ENCODE measurements around the gene NOL4L.

Gene NOL4L

DNA sequence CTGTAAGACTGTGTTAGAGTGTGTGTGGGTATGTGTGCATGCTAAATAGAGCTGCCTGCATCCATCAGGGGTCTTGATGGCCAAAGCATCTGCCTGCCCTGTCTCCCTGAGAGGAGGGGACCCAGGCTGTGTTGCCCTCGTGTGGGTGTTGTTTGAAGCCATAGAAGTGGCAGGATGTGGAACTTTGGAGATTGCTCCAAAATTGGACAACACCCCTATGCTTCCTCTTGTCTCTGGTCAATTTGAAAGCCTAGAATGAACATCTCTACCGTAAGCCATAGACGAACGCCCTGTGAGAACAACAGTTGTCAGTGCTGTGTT is 144.4 kb downstream of the NOL4L start:
- DNase-seq, result no peak

DNA sequence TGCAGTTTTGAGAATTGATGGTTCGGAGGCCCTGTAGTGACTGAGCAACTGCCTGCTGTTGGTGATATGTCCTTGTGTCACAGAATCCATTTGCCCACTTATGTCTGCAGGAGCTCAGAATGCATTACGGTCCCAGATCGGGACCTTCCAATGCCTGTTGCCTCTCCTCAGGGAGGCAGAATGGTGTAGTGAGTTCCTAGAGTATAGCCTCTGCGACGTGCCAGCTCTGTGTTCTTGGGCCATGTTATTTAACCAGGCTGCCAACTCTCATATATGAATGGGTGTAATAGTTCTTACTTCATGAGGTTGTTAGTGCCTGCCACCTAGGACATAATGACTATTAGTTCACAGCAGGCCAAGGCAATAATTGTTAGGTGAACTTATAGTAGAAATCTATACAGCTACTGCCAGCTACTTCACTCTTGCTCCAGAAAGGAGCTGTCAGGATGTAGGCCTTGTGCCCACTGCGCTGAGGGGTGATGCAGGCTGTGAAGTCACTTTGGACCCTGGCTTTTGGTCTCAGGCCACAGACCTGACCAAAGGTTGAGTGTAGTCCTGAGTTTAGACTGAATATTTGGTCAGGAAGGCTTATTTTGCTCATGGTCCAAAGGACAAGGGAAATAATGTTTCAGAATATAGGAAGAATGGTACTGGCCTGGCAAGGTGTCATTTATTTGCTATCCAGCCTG is 144.9 kb downstream of the NOL4L start:
- no peak for DNase-seq

DNA sequence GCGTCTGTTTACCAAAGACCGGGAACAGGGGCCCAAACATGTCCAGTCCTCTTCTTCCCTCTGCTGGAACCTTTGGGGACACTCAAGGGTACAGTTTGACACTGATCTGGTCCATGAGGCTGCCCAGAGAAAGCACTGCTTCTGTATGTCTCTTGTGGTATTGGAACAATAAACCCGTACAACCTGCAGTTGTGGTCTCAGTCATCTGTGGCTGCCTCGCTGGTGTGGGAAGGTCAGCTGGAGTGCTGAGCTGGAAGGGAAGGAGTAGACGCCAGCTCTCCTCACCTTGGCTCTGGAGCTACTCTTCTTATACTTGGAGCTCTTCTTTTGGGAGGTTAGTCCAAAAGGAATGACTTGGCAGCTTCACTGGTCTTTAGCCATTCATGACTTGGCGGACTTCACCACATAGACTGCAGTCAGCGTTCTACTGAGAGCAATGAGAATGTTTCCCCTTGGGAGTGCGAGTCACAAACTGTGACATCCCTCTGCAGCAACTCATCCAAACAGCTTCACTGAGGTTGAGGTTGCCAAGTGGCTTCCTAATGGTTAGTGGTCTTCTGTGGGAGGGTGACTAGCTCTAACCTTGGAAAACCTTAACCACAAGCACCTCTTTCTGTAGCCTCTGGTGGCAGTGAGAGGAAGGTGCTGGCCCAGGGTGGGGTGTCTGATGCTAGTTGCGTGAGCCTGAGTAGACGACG is 145.9 kb downstream of the NOL4L start:
- no peak for DNase-seq

DNA sequence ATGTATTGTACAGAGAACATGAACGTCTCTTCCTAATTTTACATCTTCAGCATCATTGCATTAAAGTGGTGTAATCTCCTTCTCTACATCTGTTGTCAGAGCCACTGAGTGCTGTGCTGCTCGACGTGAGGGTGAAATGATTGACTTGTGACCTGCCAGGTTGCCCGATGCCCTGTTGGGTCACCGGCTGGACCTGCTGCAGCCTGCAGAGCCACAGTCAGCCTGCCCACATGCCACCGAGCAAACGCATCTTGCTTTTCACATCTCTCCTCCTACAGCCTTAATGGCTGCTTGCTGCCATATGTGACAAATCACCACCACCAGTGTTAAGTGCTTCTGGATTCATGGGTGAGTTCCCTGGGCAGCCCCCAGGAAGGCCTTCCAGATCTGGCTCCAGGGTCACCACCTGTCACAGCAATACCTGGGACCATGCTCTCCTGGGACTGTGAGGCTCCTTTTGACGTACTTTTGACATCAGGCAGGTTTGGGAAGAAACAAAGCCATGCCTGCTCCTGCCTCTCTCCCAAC is 146.7 kb downstream of the NOL4L start:
- DNase-seq, result no peak

DNA sequence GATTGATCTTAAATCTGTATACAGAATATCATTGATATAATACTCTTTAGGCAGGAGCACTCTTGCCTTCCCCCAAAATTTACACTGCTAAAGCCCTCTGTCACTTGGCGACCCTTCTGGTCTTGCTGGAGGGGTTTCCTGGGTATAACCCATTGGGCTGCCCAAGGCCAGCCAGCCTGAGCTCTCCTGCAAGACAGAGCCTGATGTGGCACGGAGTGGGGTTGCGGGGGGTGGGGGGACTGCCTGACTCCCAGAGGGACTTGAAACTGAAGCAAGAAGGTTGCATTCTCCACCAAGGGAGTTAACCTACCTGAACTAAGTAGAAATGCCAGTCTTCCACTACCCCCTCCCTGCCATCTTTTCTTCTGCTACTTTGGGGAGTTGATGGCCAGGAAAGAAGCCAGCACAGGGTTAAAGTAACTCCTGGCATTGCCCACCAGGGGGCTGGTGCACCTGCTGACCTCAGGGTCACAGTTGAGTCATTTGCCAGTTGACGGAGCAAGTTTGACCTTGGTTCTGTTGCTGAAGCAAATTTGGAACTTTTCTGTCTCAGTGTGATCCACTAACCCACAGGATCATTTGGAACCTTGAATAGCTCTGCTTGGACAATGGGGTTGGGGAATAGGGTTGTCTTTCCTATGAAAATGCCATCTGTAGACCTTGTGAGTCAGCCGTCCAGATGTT is 147.6 kb downstream of the NOL4L start:
- DNase-seq, result no peak

DNA sequence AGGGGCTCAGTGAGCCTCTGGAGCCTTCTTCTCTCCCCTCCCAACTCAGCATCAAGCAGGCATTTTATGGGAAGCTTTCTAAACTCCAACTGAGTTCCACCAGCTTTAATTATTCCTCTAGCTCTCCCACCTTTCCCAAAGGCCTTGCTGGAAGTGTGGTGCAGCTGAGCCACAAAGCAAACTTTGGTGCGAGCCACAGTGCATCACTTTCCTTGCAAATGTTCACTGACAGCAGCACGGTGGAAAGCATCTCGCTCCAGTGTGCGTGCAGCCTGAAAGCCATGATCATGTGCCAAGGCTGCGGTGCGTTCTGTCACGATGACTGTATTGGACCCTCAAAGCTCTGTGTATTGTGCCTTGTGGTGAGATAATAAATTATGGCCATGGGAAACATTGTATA is 148.2 kb downstream of the NOL4L start:
- DNase-seq, result no peak

DNA sequence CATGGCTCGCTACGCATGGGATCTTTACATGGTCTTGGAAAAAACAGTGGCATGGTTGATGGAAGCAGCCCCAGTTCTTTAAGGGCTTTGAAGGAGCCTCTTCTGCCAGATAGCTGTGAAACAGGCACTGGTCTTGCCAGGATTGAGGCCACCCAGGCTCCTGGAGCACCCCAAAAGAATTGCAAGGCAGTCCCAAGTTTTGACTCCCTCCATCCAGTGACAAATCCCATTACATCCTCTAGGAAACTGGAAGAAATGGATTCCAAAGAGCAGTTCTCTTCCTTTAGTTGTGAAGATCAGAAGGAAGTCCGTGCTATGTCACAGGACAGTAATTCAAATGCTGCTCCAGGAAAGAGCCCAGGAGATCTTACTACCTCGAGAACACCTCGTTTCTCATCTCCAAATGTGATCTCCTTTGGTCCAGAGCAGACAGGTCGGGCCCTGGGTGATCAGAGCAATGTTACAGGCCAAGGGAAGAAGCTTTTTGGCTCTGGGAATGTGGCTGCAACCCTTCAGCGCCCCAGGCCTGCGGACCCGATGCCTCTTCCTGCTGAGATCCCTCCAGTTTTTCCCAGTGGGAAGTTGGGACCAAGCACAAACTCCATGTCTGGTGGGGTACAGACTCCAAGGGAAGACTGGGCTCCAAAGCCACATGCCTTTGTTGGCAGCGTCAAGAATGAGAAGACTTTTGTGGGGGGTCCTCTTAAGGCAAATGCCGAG is 148.8 kb downstream of the NOL4L start:
- no peak for DNase-seq

DNA sequence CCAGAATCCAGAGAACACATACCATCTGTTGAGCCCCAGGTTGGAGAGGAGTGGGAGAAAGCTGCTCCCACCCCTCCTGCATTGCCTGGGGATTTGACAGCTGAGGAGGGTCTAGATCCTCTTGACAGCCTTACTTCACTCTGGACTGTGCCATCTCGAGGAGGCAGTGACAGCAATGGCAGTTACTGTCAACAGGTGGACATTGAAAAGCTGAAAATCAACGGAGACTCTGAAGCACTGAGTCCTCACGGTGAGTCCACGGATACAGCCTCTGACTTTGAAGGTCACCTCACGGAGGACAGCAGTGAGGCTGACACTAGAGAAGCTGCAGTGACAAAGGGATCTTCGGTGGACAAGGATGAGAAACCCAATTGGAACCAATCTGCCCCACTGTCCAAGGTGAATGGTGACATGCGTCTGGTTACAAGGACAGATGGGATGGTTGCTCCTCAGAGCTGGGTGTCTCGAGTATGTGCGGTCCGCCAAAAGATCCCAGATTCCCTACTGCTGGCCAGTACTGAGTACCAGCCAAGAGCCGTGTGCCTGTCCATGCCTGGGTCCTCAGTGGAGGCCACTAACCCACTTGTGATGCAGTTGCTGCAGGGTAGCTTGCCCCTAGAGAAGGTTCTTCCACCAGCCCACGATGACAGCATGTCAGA is 149.6 kb downstream of the NOL4L start:
- no peak for DNase-seq

DNA sequence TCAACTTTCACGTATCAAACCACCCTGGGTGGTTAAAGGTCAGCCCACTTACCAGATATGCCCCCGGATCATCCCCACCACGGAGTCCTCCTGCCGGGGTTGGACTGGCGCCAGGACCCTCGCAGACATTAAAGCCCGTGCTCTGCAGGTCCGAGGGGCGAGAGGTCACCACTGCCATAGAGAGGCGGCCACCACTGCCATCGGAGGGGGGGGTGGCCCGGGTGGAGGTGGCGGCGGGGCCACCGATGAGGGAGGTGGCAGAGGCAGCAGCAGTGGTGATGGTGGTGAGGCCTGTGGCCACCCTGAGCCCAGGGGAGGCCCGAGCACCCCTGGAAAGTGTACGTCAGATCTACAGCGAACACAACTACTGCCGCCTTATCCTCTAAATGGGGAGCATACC is 150.7 kb downstream of the NOL4L start:
- no peak for DNase-seq

DNA sequence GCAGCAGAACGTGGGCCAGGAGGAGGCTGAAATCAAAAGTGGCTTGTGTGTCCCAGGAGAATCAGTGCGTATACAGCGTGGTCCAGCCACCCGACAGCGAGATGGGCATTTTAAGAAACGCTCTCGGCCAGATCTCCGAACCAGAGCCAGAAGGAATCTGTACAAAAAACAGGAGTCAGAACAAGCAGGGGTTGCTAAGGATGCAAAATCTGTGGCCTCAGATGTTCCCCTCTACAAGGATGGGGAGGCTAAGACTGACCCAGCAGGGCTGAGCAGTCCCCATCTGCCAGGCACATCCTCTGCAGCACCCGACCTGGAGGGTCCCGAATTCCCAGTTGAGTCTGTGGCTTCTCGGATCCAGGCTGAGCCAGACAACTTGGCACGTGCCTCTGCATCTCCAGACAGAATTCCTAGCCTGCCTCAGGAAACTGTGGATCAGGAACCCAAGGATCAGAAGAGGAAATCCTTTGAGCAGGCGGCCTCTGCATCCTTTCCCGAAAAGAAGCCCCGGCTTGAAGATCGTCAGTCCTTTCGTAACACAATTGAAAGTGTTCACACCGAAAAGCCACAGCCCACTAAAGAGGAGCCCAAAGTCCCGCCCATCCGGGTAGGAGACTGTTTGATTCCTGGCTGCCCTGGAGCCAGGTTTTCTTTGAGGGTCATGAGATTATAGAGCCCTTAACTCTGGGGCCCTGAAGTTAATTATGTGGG is 151.7 kb downstream of the NOL4L start:
- no peak for DNase-seq

DNA sequence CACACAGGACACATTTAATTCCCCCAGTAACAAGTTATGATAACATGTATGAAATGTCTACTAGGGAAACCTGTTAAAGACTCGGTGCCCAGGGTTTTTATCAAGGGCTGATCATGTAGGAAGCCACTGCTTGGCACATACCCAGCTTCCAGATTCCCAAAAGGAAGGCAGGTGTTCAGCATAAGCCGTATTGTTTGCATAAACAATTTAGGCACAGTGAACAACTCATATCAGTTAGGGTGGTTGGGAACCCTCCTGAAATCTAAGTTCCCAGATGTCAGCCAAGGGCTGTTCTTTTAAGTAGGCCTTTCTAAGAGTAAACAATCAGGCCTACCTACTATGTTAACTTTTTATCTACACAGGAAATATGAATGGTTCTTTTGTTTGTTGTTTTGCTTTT is 152.9 kb downstream of the NOL4L start:
- no peak for DNase-seq

DNA sequence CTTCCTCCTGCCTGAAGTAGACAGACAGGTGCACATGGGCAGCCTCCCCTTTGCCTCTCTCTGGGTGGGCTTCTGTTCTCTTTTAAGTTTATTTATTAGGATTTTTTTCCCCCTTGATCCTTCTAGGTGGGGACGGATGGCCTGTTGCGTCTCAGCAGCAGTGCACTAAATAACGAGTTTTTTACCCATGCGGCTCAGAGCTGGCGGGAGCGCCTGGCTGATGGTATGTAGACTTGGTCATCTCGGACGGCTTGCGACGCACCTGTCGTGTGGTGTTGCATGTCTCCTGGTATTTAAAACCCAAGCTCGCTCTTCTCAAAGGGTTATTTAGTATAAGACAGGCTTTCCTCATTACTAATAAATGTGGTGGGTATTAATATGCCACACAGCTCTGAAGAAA is 153.7 kb downstream of the NOL4L start:
- no peak for DNase-seq

DNA sequence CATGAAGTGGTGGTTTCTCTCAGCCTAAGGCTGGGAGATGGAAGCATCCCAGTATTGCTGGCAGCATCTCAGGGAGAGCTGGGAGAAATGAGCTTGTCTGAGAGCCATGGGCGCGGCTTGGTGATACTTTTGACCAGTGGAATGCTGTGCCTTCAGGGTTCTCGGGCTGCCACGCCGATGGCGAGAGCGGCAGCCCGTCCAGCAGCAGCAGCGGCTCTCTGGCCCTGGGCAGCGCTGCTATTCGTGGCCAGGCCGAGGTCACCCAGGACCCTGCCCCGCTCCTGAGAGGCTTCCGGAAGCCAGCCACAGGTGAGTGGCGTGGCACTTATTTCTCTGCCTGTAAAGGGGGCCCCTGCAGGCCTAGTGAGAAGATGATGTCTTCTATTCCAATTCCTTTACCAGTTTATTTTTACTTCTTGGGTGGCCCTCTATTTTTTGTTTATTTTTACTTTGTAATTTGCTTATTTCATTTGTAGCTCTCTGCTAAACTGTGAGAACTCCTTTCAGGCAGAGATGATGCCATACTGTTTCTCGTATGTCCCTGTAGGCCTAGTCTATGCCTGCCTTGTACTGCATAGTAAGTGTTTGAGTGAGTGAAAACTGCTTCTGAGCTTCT is 155.3 kb downstream of the NOL4L start:
- DNase-seq, result no peak

DNA sequence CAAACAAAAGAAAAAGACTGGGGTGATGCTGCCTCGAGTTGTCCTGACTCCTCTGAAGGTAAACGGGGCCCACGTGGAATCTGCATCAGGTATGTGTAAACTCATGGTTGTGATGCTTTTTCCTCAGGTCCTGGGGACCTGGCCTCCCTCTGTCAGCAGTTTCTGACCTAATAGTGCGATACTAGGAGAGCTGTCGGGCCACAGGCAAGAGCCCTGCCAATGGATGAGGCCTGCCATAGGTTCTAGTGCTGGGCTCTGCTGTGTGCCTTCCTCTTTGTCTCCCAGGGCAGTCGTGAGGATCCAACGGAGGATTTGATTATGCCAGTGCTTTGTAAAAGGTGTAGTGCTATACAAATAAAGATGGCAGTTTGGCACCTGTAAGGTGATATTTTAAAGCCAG is 155.8 kb downstream of the NOL4L start:
- no peak for DNase-seq

DNA sequence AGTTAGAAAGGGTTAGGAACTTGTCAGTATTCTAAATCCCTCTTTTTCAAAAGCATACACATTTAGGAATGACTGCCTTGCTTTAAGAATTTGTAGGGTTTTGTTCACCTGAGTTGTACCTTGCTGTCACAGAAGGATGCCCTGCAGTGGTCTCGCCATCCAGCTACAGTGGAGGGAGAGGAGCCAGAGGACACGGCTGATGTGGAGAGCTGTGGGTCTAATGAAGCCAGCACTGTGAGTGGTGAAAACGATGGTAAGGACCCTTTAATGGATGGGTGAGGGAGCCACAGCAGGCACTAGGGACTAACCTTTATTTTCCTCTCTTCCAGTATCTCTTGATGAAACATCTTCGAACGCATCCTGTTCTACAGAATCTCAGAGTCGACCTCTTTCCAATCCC is 157.1 kb downstream of the NOL4L start:
- no peak for DNase-seq

DNA sequence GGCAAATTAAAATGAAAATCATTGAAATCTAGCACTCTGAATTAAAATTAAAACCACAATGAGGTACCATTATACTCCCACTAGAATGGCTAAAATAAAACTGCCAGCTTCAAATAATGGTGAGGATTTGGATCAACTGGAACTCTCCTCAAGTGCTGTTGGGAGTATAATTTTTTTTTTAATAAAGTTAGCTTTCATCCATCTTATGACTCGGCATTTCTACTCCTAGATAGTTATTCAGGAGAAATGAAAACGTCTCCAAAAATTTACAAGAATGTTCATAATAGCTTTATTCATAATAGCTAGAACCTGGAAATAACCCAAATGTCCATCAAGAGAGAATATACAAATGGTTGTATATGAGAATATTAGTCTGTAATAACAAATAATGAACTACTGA is 163.8 kb downstream of the NOL4L start:
- no peak for DNase-seq

DNA sequence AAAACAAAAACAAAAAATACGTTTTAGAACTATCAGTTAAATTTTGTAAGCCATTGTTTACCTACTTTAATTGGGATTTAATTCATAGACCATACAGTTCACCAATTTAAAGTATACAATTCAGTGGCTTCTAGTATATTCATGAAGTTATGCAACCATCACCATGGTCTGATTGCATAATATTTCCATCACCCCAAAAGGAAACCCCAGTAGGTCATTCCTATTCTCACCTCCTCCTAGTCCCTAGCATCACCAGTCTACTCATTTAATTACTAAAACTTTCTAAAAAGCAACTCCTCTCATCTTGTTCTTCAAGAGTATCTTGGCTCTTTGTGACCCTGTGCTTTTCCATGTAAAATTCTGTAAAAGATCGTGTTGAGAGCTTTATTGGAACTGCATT is 166.8 kb downstream of the NOL4L start:
- no peak for DNase-seq

DNA sequence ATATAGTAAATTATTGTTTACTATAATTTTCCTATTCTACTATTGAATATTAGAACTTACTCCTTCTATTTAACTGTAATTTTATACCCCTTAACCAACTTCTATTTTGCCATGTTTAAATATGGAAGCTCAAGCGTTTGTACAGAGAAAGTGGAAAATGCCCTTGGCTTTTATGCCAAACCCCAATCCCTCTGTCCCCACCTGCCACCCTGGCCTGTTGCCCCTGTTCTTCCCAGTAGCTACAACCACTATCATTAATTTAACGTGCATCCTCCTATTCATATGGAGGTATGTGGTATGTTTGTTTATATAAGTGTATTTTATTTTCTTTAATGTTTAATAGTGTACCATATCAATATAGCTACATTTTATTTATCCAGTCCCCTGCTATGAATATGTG is 168.9 kb downstream of the NOL4L start:
- no peak for DNase-seq

DNA sequence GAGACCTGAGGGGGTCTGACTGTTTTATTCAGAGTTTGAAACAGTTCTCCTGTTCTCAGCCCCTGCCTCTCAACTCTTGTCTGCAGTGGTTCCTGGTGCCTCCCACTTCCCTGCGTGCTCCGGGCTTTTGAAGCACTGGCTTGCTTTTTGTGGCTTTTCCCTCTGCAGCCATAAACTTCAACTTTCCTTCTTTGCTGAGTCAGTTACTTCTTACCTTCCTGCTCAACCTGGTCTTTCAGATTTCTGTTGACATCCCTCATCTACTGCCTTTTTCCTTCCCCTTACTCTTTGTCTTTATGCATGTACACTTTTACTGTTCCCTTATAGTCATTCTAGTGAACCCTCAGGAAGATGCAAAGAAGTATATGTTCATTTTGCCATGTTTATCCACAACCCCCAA is 169.6 kb downstream of the NOL4L start:
- no peak for DNase-seq

DNA sequence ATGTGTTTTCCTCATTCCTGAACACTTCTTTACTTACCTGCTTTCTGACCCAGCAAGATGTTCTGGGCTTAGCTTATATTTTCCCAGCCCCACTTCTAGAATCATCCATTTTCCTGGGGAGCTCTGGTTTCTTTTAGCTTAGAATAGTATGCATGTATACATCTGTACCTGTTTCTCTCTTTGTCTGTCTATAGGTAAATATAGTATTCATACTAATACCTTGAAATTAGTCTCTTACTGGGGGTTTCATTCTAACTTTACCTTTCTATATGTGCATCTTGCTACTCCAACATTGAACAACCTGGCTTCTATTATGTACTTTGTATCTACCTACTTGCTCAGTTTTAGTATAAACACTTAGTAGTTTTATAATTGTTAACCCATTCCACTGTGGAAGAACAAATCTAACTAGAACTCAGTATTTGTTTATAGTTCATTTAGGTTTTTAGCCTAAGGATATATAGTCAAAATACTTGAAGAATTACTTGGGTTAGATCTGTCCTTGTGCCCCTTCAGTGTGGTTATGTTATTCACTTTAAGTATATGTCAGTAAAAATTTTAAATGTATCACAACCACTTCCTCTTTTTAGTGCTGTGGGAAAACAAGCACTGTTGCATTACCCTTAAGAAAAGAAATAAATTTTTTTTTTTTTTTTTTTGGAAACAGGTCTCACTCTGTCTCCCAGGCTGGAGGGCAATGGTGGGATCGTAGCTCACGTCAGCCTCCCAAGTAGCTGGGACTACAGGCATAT is 173.0 kb downstream of the NOL4L start:
- no peak for DNase-seq

DNA sequence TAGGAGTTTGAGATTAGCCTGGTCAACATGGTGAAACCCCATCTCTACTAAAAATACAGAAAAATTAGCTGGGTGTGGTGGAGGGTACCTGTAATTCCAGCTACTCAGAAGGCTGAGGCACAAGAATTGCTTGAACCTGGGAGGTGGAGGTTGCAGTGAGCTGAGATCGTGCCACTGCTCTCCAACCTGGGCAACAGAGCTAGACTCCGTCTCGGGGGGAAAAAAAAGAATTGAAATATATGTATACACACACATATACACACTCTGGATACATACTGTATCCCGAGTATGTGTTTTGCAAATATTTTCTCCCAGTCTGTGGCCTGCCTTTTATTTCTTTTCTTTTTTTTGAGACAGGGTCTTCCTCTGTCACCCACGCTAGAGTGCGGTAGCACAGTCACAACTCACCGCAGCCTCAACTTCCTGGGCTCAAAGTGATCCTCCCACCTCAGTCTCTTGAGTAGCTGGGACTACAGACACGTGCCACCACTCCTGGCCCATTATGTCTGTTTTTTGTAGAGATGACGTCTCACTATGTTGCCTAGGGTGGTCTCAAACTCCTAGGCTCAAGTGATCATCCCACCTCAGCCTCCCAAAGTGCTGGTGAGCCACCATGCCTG is 177.9 kb downstream of the NOL4L start:
- peak; percentile 66 for DNase-seq

Data from CD4-positive, alpha-beta T cell treated with Interferon gamma for 1 hour (primary cell).